ENCODE measurements around the gene NMT1.

DNA sequence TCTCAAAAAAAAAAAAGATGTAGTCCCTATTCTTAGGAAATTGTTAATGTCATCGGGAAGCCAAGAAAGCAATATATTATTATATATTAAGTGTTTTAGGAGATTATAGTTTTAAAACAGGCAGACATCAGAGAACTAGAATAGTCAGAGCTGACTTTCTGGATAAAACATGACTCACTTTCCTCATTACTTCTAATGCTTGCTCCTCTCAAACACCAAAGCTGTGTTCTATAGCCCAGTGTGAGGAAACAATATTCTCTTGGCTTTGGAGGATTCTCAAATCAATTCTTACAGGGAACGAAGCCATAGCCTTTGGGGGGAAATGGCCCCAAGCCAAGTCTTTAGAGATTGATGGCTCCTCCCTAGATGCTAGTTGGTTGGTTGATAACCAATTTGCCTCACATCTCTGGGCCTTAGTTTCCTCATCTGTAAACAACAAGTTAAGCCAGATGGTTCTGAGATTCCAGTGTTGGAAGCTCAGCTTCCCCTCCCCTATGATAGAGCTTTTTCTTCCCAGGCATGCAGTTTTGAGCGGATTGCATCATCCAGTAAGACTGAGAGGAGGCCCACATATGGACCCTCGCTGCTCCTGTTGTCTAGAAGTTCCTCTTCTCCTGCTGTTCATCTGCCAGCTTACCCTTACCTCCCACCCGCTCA, 12.4 kb downstream of the NMT1 start:
- no peak for TF ChIP-seq POLR2A (IDR thresholded peaks at IDR 0.05)
- no peak for TF ChIP-seq CTCF (IDR thresholded peaks at IDR 0.05)
